GM19372 (cell line): ENCODE results near the gene SCFD2.
"Not testable (repeated sequence)": the region's sequence is repeated elsewhere in the genome, so short reads cannot be mapped to it uniquely, and the experiment has no call there.

Experiments
- ATAC-seq: cut with Tn5 transposase; IDR thresholded peaks from one replicate; pipeline ENCODE4 v1.9.1; 2021; ENCODE audit warnings: mild to moderate bottlenecking, low read depth, moderate library complexity; ENCODE audit not compliant: unreplicated experiment

Gene SCFD2

GRCh38 chr4:52997132-52997416, 368.8 kb downstream of the SCFD2 start:
- ATAC-seq = no peak

GRCh38 chr4:52996261-52997131, 369.4 kb downstream of the SCFD2 start:
- no peak for ATAC-seq

- ATAC-seq = no peak
These were observed 370.4 kb downstream of the SCFD2 start for GRCh38 chr4:52995360-52996030.

GRCh38 chr4:52994567-52994966, 371.3 kb downstream of the SCFD2 start:
- ATAC-seq = no peak

GRCh38 chr4:52993771-52994170, 372.1 kb downstream of the SCFD2 start:
- ATAC-seq = no peak

GRCh38 chr4:52992551-52992950, 373.3 kb downstream of the SCFD2 start:
- ATAC-seq = not testable (repeated sequence)

GRCh38 chr4:52991472-52991871, 374.4 kb downstream of the SCFD2 start:
- ATAC-seq = no peak

- ATAC-seq = no peak
These were observed 375.2 kb downstream of the SCFD2 start for GRCh38 chr4:52990706-52991105.

GRCh38 chr4:52989865-52990264, 376.0 kb downstream of the SCFD2 start:
- ATAC-seq = no peak

- no peak for ATAC-seq
These were observed 378.3 kb downstream of the SCFD2 start for GRCh38 chr4:52987392-52988056.

- no peak for ATAC-seq
These were observed 381.4 kb downstream of the SCFD2 start for GRCh38 chr4:52984462-52984881.

GRCh38 chr4:52983563-52984303, 382.1 kb downstream of the SCFD2 start:
- ATAC-seq = no peak

GRCh38 chr4:52982946-52983340, 382.9 kb downstream of the SCFD2 start:
- ATAC-seq = no peak

- peak; percentile 59 for ATAC-seq
These were observed 383.5 kb downstream of the SCFD2 start for GRCh38 chr4:52982255-52982945.

GRCh38 chr4:52979821-52980590, 385.9 kb downstream of the SCFD2 start:
- no peak for ATAC-seq

GRCh38 chr4:52979020-52979419, 386.8 kb downstream of the SCFD2 start:
- ATAC-seq = no peak

GRCh38 chr4:52977252-52977651, 388.6 kb downstream of the SCFD2 start:
- ATAC-seq = no peak

GRCh38 chr4:52976523-52977230, 389.2 kb downstream of the SCFD2 start:
- no peak for ATAC-seq

GRCh38 chr4:52968691-52969090, 397.2 kb downstream of the SCFD2 start:
- ATAC-seq = no peak
